SK-N-SH (cell line): ENCODE data around the gene FLT3LG. TPM values are rescaled to one million over a fixed set of nuclear protein-coding genes. Genes with fewer than 3 reads are reported as not detected.

ENCODE experiments used
- CTCF ChIA-PET: fragments of 300-600, 350-600 bp; formaldehyde crosslinking; extraction: SDS; loops from one replicate; lab custom pipeline; 2021; lab: Yijun Ruan, JAX
- POLR2A ChIA-PET: fragments of 350-600 bp; sonication (Branson Sonifier 250); formaldehyde crosslinking; extraction: SDS; loops from one replicate; lab custom pipeline; 2020; ENCODE audit warnings: antibody characterized with exemption, inconsistent platforms; lab: Yijun Ruan, JAX
- DNase-seq: peaks from one replicate; pipeline ENCODE4 v3.0.0; 2012
- H2AFZ ChIP-seq: fragments of 200-600 bp; sonication (generic); 2 replicates; pipeline ENCODE4 v1.8.1; 2016; ENCODE audit warnings: antibody characterized with exemption, mild to moderate bottlenecking, low read depth
- H3F3A ChIP-seq: fragments of 200-600 bp; sonication (generic); replicated peaks from 2 replicates; pipeline ENCODE3; 2016; ENCODE audit warnings: antibody characterized with exemption, mild to moderate bottlenecking; ENCODE audit not compliant: insufficient read depth
- H3K27ac ChIP-seq, 2 experiments: fragments of 200-500 bp in 1 of 2; fragments of 200-600 bp in 1 of 2; sonication (Bioruptor generic) in 1 of 2; sonication (generic), shearing (Covaris generic) in 1 of 2; 2 replicates each; pipeline versions ENCODE4 v1.5.1 to v1.6.1; 2014 to 2016; ENCODE audit warnings: low read depth in 2 of 2, inconsistent platforms in 1 of 2, low read length in 1 of 2, mild to moderate bottlenecking in 1 of 2, mixed read lengths in 1 of 2
- H3K27me3 ChIP-seq: fragments of 200-600 bp; sonication (generic), shearing (Covaris generic); 2 replicates; pipeline ENCODE4 v1.6.1; 2016; ENCODE audit warnings: mixed run types; ENCODE audit not compliant: insufficient read depth
- H3K36me3 ChIP-seq, 2 experiments: fragments of 200-500 bp in 1 of 2; fragments of 200-600 bp in 1 of 2; sonication (Bioruptor generic) in 1 of 2; sonication (generic) in 1 of 2; replicated peaks in 1 of 2; 2 replicates each; pipeline versions ENCODE3 to v1.5.1; 2014 to 2016; ENCODE audit warnings: low read length in 1 of 2, mild to moderate bottlenecking in 1 of 2; ENCODE audit not compliant: insufficient read depth in 2 of 2, control insufficient read depth in 1 of 2
- H3K4me1 ChIP-seq, 2 experiments: fragments of 200-500 bp in 1 of 2; fragments of 200-600 bp in 1 of 2; sonication (Bioruptor generic) in 1 of 2; sonication (generic), shearing (Covaris generic) in 1 of 2; 2 replicates each; pipeline versions ENCODE4 v1.5.1 to v1.6.1; 2014 to 2016; ENCODE audit warnings: low read depth in 1 of 2, low read length in 1 of 2, mixed run types in 1 of 2; ENCODE audit not compliant: insufficient read depth in 2 of 2, control insufficient read depth in 1 of 2
- H3K4me2 ChIP-seq: fragments of 200-600 bp; sonication (generic), shearing (Covaris generic); 2 replicates; pipeline ENCODE4 v1.6.1; 2017; ENCODE audit warnings: mixed run types
- H3K4me3 ChIP-seq, 2 experiments: fragments of 200-500 bp in 1 of 2; fragments of 200-600 bp in 1 of 2; sonication (Bioruptor generic) in 1 of 2; sonication (generic), shearing (Covaris generic) in 1 of 2; 2 replicates each; pipeline versions ENCODE4 v1.5.1 to v1.8.1; 2014 to 2016; ENCODE audit warnings: low read depth in 2 of 2, inconsistent platforms in 1 of 2, low read length in 1 of 2, mild to moderate bottlenecking in 1 of 2, mixed read lengths in 1 of 2, moderate library complexity in 1 of 2
- H3K79me2 ChIP-seq: fragments of 200-600 bp; sonication (generic); 2 replicates; pipeline ENCODE4 v1.8.1; 2017; ENCODE audit warnings: mild to moderate bottlenecking; ENCODE audit not compliant: insufficient read depth
- H3K9ac ChIP-seq: fragments of 200-600 bp; sonication (generic); 2 replicates; pipeline ENCODE4 v1.6.1; 2017; ENCODE audit warnings: mixed run types
- H3K9me2 ChIP-seq: fragments of 200-600 bp; sonication (generic); 2 replicates; pipeline ENCODE4 v1.6.1; 2017; ENCODE audit warnings: mixed run types
- H3K9me3 ChIP-seq: fragments of 200-600 bp; sonication (generic); 2 replicates; pipeline ENCODE4 v1.6.1; 2017; ENCODE audit warnings: mixed run types, mild to moderate bottlenecking, moderate library complexity
- H4K20me1 ChIP-seq: fragments of 200-600 bp; sonication (generic); 2 replicates; pipeline ENCODE4 v1.6.1; 2017; ENCODE audit warnings: mild to moderate bottlenecking, mixed run types; ENCODE audit not compliant: insufficient read depth
- FOSL2 ChIP-seq: IDR thresholded peaks from 2 replicates; pipeline ENCODE4 v1.4.0; 2012; ENCODE audit warnings: low read depth, mild to moderate bottlenecking, moderate library complexity, borderline replicate concordance
- JUND ChIP-seq: IDR thresholded peaks from 2 replicates; pipeline ENCODE4 v1.4.0; 2012
- PBX3 ChIP-seq: IDR thresholded peaks from 2 replicates; pipeline ENCODE4; 2012
- POLR2AphosphoS5 ChIP-seq: IDR thresholded peaks from 2 replicates; pipeline ENCODE4 v1.6.1; 2012; ENCODE audit warnings: low read depth, low read length
- REST ChIP-seq: IDR thresholded peaks from 2 replicates; pipeline ENCODE4 v1.6.1; 2012; ENCODE audit warnings: mild to moderate bottlenecking, low read depth, low read length, moderate library complexity
- RXRA ChIP-seq: IDR thresholded peaks from 2 replicates; pipeline ENCODE4 v1.4.0; 2012; ENCODE audit warnings: low read depth, mild to moderate bottlenecking, borderline replicate concordance
- SMC3 ChIP-seq: IDR thresholded peaks from 2 replicates; pipeline ENCODE4 v1.6.1; 2012; ENCODE audit warnings: low read depth, low read length, improper control_type of control experiment
- USF1 ChIP-seq: IDR thresholded peaks from 2 replicates; pipeline ENCODE4 v1.4.0; 2012; ENCODE audit warnings: low read depth, borderline replicate concordance
- YY1 ChIP-seq: IDR thresholded peaks from 2 replicates; pipeline ENCODE4 v1.4.0; 2012; ENCODE audit warnings: low read depth, mild to moderate bottlenecking
- WGBS: methylation state at CpG from one replicate; pipeline ENCODE4 v1.1.6; 2017; ENCODE audit warnings: low lambda C conversion rate; 5-methylcytosine and 5-hydroxymethylcytosine counted together
- polyA plus RNA-seq, 3 experiments: library from polyadenylated mRNA; depleted of rRNA; stranded (reverse); fragments of >200 nt; gene quantifications; 2 replicates each; pipeline ENCODE4 v1.2.3, GENCODE V29; 2012

FLT3LG gene
- polyA plus RNA-seq, 1 of the 3 experiments (the other 2 are of a cell fraction), result 6.4 TPM

DNA sequence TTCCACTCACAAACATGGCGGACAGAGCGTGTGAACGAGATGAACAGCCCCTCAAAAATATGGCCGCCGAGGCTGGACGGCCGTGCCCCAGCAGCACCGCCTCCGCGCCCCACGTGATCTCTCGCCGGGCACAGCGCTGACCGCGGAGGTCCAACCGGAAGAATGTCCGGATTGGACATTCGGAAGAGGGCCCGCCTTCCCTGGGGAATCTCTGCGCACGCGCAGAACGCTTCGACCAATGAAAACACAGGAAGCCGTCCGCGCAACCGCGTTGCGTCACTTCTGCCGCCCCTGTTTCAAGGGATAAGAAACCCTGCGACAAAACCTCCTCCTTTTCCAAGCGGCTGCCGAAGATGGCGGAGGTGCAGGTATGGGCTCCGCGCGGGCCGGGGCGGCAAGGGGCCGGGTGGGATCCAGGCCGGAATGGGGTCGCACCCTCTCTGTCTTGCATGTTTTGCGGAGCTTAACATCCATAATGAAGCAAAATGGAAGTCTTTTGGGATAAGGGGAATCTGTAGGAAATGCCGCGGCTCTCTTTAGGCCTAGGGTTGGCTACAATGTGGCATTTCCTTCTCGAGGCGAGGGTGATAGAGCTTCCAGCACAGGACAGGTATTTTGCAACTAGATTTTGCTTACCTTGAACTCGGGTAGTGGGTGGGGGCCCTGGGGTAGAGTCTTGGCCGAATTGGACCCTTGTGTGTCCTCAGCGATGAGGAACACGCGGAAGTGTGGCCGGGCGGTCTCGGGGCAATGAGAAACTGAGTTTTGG lies 13.4 kb downstream of the FLT3LG start, which contains the start of gene RPL13A (continued):
- TF ChIP-seq USF1, result peak; percentile 99
- TF ChIP-seq SMC3, result no peak
- TF ChIP-seq FOSL2, result no peak
- no peak for TF ChIP-seq PBX3
- TF ChIP-seq YY1, result peak; percentile 99
- TF ChIP-seq REST, result peak; percentile 76

DNA sequence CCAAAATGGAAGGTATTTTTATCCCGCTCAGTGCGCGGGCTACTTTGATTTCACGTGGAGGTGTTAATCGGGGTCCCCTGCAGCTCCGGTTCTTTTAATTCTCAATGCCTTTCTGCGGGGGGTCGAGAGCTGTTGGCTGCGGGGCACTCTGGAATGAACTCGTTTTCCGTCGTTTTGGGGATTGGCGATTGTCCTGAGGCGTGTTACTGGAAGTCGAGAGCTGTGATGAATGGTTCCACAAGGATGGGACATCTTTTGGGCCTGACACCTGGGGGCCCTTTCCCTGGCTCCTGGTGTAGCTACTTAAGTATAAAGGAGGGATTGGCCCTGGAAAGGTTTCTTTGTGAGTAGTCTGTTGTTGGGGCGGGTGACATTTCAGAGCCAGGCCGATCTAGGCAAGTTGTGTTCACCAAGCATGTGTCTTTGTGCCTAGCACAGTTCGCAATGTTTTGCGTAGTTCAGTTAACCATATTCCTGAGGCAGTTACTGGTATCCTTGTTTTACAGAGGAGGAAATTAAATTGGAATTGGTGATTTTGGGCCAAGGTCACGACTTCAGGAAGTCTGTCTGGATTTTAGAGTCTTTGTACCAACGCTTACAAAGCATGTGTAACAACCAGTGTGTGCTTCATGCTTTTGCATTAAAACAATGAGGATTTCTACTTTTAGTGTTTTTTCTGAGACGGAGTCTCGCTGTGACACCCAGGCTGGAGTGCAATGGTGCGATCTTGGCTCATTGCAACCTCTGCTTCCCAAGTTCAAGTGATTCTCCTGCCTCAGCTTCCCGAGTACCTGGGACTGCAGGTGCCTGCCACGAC lies 14.2 kb downstream of the FLT3LG start:
- DNase-seq, result no peak
- 0% methylated on average over 21 of the region's 26 CpGs for WGBS
- Histone ChIP-seq H3K36me3 (peaks cover 36 to 48% of the 10 kb centered on the region in 2 experiments), H3K27ac (peak overlapping the region; percentile 80 to 88), H2AFZ (no peak overlapping the region), H3K9me2 (no peaks in the 10 kb centered on the region), H3K4me3 (peak overlapping the region; percentile 86 to 92), H3K4me1 (peaks cover 0 to 21% of the 10 kb centered on the region in 2 experiments; a peak in 1 of 4 replicates), H3F3A (peaks cover 51% of the 10 kb centered on the region), H3K9me3 (no peaks in the 10 kb centered on the region), H3K27me3 (no peaks in the 10 kb centered on the region), H3K9ac (peak overlapping the region; percentile 98), H3K79me2 (peaks cover 38% of the 10 kb centered on the region), H3K4me2 (peak overlapping the region; percentile 92), H4K20me1 (peaks cover 32% of the 10 kb centered on the region)
- TF ChIP-seq RXRA (no peak), JUND (no peak), PBX3 (no peak), POLR2AphosphoS5 (peak; percentile 34; the same call in 1 of the 2 replicates)
- ChIA-PET CTCF (interaction anchor here (0.7 to 3.4 kb wide), 8 partner anchors 9 to 82 kb away, joined by 3 to 12 read pairs (median 4); no protein-coding TSS in a partner anchor), POLR2A (interaction anchor here (0.6 to 1.1 kb wide), 5 partner anchors 8 to 112 kb away, joined by 3 to 6 read pairs (median 4); partner anchors contain the start of gene RPS11)
